Neural cell (in vitro differentiated cells): Measurements from ENCODE around the gene PLEKHA8. TPM values are rescaled to one million over a fixed set of nuclear protein-coding genes. Genes with fewer than 3 reads are reported as not detected.

ENCODE experiments used
- H2AFZ ChIP-seq: fragments of 200-600, 300-800 bp; sonication (generic), shearing (Covaris generic); 2 replicates; pipeline ENCODE4 v1.6.0; 2014; ENCODE audit warnings: low read depth, mild to moderate bottlenecking, antibody characterized with exemption, low read length, moderate library complexity
- H3F3A ChIP-seq: fragments of 200-600 bp; shearing (Covaris generic); 2 replicates; pipeline ENCODE4 v1.6.1; 2016; ENCODE audit warnings: mild to moderate bottlenecking, moderate library complexity, mixed read lengths, antibody characterized with exemption, low read length; ENCODE audit not compliant: insufficient read depth, poor library complexity, severe bottlenecking
- H3K27ac ChIP-seq: fragments of 200-600, 300-800 bp; sonication (generic), shearing (Covaris generic); 2 replicates; pipeline ENCODE4 v1.5.1; 2014; ENCODE audit warnings: mild to moderate bottlenecking, low read length, moderate library complexity
- H3K27me3 ChIP-seq: fragments of 300-800, 200-600 bp; sonication (generic), shearing (Covaris generic); 2 replicates; pipeline ENCODE4 v1.6.0; 2014; ENCODE audit warnings: mild to moderate bottlenecking, low read depth, low read length, moderate library complexity; ENCODE audit not compliant: insufficient read depth
- H3K36me3 ChIP-seq: fragments of 300-800, 200-600 bp; sonication (generic), shearing (Covaris generic); 2 replicates; pipeline ENCODE4 v1.5.1; 2014; ENCODE audit warnings: mild to moderate bottlenecking, antibody characterized with exemption, low read length, moderate library complexity; ENCODE audit not compliant: insufficient read depth
- H3K4me2 ChIP-seq: fragments of 300-800, 200-600 bp; sonication (generic), shearing (Covaris generic); 2 replicates; pipeline ENCODE4 v1.6.0; 2014; ENCODE audit warnings: mild to moderate bottlenecking, low read length
- H3K4me3 ChIP-seq: fragments of 300-800, 200-600 bp; sonication (generic), shearing (Covaris generic); 2 replicates; pipeline ENCODE4 v1.5.1; 2014; ENCODE audit warnings: mild to moderate bottlenecking, low read length, moderate library complexity
- H3K79me2 ChIP-seq: fragments of 200-600 bp; shearing (Covaris generic); replicated peaks from 2 replicates; pipeline ENCODE4 v1.6.0; 2014; ENCODE audit warnings: mild to moderate bottlenecking, low read length, moderate library complexity; ENCODE audit not compliant: insufficient read depth
- H3K9ac ChIP-seq: fragments of 300-800, 200-600 bp; sonication (generic), shearing (Covaris generic); 2 replicates; pipeline ENCODE4 v1.6.1; 2016; ENCODE audit warnings: mild to moderate bottlenecking, low read length, mixed read lengths
- H3K9me2 ChIP-seq: fragments of 200-600 bp; shearing (Covaris generic); 2 replicates; pipeline ENCODE4 v1.6.1; 2016; ENCODE audit warnings: mild to moderate bottlenecking, low read length, mixed read lengths; ENCODE audit not compliant: insufficient read depth
- H3K9me3 ChIP-seq: fragments of 200-600, 300-800 bp; sonication (generic), shearing (Covaris generic); 2 replicates; pipeline ENCODE4 v1.6.1; 2016; ENCODE audit warnings: mild to moderate bottlenecking, mixed run types, low read length, moderate library complexity, mixed read lengths
- H4K20me1 ChIP-seq: fragments of 200-600 bp; shearing (Covaris generic); 2 replicates; pipeline ENCODE4 v1.6.1; 2016; ENCODE audit warnings: mild to moderate bottlenecking, mixed run types; ENCODE audit not compliant: insufficient read depth
- EP300 ChIP-seq: fragments of 450-650 bp; conservative IDR thresholded peaks from 2 replicates; pipeline ENCODE4 v1.6.1; 2014; ENCODE audit warnings: antibody characterized with exemption, mild to moderate bottlenecking, moderate library complexity; ENCODE audit not compliant: poor library complexity, severe bottlenecking
- EZH2 ChIP-seq: fragments of 200-600, 300-800 bp; shearing (Covaris generic), sonication (generic); IDR thresholded peaks from 2 replicates; pipeline ENCODE4 v1.6.1; 2014; ENCODE audit warnings: antibody characterized with exemption, low read length, borderline replicate concordance, mild to moderate bottlenecking; ENCODE audit not compliant: insufficient read depth, poor library complexity, severe bottlenecking
- MXI1 ChIP-seq: fragments of 450-650 bp; conservative IDR thresholded peaks from 2 replicates; pipeline ENCODE4 v1.6.1; 2014; ENCODE audit warnings: antibody characterized with exemption, mild to moderate bottlenecking; ENCODE audit not compliant: poor library complexity, severe bottlenecking
- POLR2AphosphoS5 ChIP-seq: IDR thresholded peaks from 2 replicates; pipeline ENCODE4 v1.6.1; 2012
- RAD21 ChIP-seq: fragments of 450-650 bp; conservative IDR thresholded peaks from 2 replicates; pipeline ENCODE4 v1.6.1; 2014; ENCODE audit warnings: antibody characterized with exemption, mild to moderate bottlenecking, moderate library complexity
- SMC3 ChIP-seq: fragments of 450-650 bp; conservative IDR thresholded peaks from 2 replicates; pipeline ENCODE4 v1.6.1; 2014; ENCODE audit warnings: antibody characterized with exemption, mild to moderate bottlenecking, moderate library complexity; ENCODE audit not compliant: poor library complexity
- TAF1 ChIP-seq: IDR thresholded peaks from 2 replicates; pipeline ENCODE4 v1.6.1; 2012; ENCODE audit warnings: low read depth
- polyA plus RNA-seq: library from polyadenylated mRNA; depleted of rRNA; stranded (reverse); fragments of >200 nt; gene quantifications from 2 replicates; pipeline ENCODE4 v1.2.3, GENCODE V29; 2014
- TF ChIP-seq, protein P1 (sequence below): fragments of 450-650 bp; IDR thresholded peaks from 2 replicates; pipeline ENCODE4 v1.5.1; 2014; ENCODE audit warnings: antibody characterized with exemption, mild to moderate bottlenecking, moderate library complexity; ENCODE audit not compliant: poor library complexity, severe bottlenecking
- TF ChIP-seq, protein P2 (sequence below): IDR thresholded peaks from 2 replicates; pipeline ENCODE4 v1.6.1; 2012; ENCODE audit warnings: borderline replicate concordance

PLEKHA8 gene
- polyA plus RNA-seq, 1 donor from 2014 or later = 43.1 TPM

GRCh38 chr7:30086529-30086928 is 58.3 kb downstream of the PLEKHA8 start:
- Histone ChIP-seq H3K36me3 (no peaks in the 10 kb centered on the region), H3K9me3 (no peaks in the 10 kb centered on the region), H3K9ac (no peak overlapping the region), H4K20me1 (no peaks in the 10 kb centered on the region), H3F3A (no peaks in the 10 kb centered on the region), H3K79me2 (no peaks in the 10 kb centered on the region), H3K4me2 (no peak overlapping the region), H3K4me3 (no peak overlapping the region), H3K27ac (no peak overlapping the region), H2AFZ (no peak overlapping the region), H3K27me3 (no peaks in the 10 kb centered on the region), H3K9me2 (no peaks in the 10 kb centered on the region)
- no peak for TF ChIP-seq EZH2

DNA sequence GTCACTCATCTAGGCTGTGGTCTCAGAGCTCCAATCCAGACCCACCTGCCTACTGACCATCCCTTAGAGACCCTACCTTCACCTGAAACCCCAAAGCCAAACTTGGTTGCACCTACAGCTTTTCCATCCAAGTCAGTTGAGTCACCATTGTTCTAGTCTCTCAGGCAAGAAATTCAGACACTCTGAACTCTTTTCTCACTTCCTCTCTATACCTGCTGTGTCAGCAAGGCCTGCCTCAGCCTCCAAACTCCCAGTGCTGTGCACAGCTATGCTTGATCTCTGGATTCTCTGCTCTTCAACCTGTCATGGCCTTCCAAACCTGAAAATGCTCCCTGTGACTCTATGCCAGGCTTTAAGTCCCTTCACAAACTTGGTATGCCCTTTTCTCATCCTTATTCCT is 59.2 kb downstream of the PLEKHA8 start:
- H3K4me3 ChIP-seq = no peak overlapping the region
- TF ChIP-seq EP300 (no peak), EZH2 (no peak), RAD21 (no peak), TAF1 (no peak)
- H3K9me2 ChIP-seq = no peaks in the 10 kb centered on the region
- no peaks in the 10 kb centered on the region for H3F3A ChIP-seq
- no peak overlapping the region for H3K27ac ChIP-seq
- no peaks in the 10 kb centered on the region for H3K27me3 ChIP-seq
- no peak overlapping the region for H3K4me2 ChIP-seq
- H3K9ac ChIP-seq = no peak overlapping the region
- H2AFZ ChIP-seq = no peak overlapping the region
- H3K9me3 ChIP-seq = no peaks in the 10 kb centered on the region
- no peaks in the 10 kb centered on the region for H3K36me3 ChIP-seq
- no peaks in the 10 kb centered on the region for H4K20me1 ChIP-seq
- H3K79me2 ChIP-seq = no peaks in the 10 kb centered on the region

DNA sequence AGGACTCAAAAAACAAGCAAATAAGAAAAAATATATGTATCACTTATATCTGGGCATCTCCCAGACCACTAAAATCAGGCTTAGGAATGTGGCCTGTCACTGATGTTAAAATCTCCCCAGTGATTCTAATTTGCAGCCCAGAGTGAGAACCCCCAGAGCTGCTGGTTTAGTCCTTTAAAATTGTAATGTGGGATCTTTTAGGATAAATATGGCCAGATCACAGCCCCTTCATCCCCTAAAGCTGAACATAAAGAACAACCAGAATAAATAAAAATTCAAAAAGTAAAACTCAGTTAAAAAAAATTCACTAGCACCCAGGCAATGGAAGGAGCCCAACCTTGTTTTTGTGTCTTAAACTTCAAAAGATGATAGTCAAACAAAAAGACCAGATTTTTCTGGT is 60.1 kb downstream of the PLEKHA8 start:
- Histone ChIP-seq H3K27me3 (no peaks in the 10 kb centered on the region), H4K20me1 (no peaks in the 10 kb centered on the region), H3K9me2 (no peaks in the 10 kb centered on the region), H3K4me3 (no peak overlapping the region), H3K9me3 (no peaks in the 10 kb centered on the region), H3F3A (no peaks in the 10 kb centered on the region), H3K4me2 (no peak overlapping the region), H3K9ac (no peak overlapping the region), H2AFZ (no peak overlapping the region), H3K36me3 (no peaks in the 10 kb centered on the region), H3K79me2 (no peaks in the 10 kb centered on the region), H3K27ac (no peak overlapping the region)
- TF ChIP-seq EZH2 = no peak
- TF ChIP-seq EP300 = no peak
- TF ChIP-seq TAF1 = no peak
- no peak for TF ChIP-seq MXI1
- TF ChIP-seq, protein P1, sequence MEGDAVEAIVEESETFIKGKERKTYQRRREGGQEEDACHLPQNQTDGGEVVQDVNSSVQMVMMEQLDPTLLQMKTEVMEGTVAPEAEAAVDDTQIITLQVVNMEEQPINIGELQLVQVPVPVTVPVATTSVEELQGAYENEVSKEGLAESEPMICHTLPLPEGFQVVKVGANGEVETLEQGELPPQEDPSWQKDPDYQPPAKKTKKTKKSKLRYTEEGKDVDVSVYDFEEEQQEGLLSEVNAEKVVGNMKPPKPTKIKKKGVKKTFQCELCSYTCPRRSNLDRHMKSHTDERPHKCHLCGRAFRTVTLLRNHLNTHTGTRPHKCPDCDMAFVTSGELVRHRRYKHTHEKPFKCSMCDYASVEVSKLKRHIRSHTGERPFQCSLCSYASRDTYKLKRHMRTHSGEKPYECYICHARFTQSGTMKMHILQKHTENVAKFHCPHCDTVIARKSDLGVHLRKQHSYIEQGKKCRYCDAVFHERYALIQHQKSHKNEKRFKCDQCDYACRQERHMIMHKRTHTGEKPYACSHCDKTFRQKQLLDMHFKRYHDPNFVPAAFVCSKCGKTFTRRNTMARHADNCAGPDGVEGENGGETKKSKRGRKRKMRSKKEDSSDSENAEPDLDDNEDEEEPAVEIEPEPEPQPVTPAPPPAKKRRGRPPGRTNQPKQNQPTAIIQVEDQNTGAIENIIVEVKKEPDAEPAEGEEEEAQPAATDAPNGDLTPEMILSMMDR = no peak
- TF ChIP-seq RAD21 = no peak
- TF ChIP-seq POLR2AphosphoS5 = no peak

GRCh38 chr7:30090111-30090510 is 61.9 kb downstream of the PLEKHA8 start:
- no peak overlapping the region for H3K4me3 ChIP-seq
- H3K9me3 ChIP-seq = no peaks in the 10 kb centered on the region
- H3K9me2 ChIP-seq = no peaks in the 10 kb centered on the region
- no peaks in the 10 kb centered on the region for H4K20me1 ChIP-seq
- no peak overlapping the region for H2AFZ ChIP-seq
- H3K36me3 ChIP-seq = no peaks in the 10 kb centered on the region
- no peaks in the 10 kb centered on the region for H3K27me3 ChIP-seq
- no peak overlapping the region for H3K9ac ChIP-seq
- TF ChIP-seq MXI1 (no peak), EZH2 (no peak), TAF1 (no peak), RAD21 (no peak), SMC3 (no peak), EP300 (no peak), POLR2AphosphoS5 (no peak)
- TF ChIP-seq, protein P2, sequence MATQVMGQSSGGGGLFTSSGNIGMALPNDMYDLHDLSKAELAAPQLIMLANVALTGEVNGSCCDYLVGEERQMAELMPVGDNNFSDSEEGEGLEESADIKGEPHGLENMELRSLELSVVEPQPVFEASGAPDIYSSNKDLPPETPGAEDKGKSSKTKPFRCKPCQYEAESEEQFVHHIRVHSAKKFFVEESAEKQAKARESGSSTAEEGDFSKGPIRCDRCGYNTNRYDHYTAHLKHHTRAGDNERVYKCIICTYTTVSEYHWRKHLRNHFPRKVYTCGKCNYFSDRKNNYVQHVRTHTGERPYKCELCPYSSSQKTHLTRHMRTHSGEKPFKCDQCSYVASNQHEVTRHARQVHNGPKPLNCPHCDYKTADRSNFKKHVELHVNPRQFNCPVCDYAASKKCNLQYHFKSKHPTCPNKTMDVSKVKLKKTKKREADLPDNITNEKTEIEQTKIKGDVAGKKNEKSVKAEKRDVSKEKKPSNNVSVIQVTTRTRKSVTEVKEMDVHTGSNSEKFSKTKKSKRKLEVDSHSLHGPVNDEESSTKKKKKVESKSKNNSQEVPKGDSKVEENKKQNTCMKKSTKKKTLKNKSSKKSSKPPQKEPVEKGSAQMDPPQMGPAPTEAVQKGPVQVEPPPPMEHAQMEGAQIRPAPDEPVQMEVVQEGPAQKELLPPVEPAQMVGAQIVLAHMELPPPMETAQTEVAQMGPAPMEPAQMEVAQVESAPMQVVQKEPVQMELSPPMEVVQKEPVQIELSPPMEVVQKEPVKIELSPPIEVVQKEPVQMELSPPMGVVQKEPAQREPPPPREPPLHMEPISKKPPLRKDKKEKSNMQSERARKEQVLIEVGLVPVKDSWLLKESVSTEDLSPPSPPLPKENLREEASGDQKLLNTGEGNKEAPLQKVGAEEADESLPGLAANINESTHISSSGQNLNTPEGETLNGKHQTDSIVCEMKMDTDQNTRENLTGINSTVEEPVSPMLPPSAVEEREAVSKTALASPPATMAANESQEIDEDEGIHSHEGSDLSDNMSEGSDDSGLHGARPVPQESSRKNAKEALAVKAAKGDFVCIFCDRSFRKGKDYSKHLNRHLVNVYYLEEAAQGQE = no peak
- TF ChIP-seq, protein P1 = no peak
- no peak overlapping the region for H3K27ac ChIP-seq
- no peak overlapping the region for H3K4me2 ChIP-seq
- no peaks in the 10 kb centered on the region for H3K79me2 ChIP-seq
- no peaks in the 10 kb centered on the region for H3F3A ChIP-seq
